ENCODE measurements around the gene PLS1. TPM values are rescaled to one million over a fixed set of nuclear protein-coding genes. Genes with fewer than 3 reads are reported as not detected.

Gene PLS1
- total RNA-seq, 1 experiment from 2014 or later: 38.8 TPM

- Histone ChIP-seq H3K9ac (ENCODE audit: low read length) (no peak overlapping the region), H3K9me2 (ENCODE audit: insufficient read depth) (no peaks in the 10 kb centered on the region), H3K79me2 (ENCODE audit: insufficient read depth, low read length) (peaks cover 4% of the 10 kb centered on the region), H3K4me2 (ENCODE audit: low read length) (no peak overlapping the region), H3K4me1 (ENCODE audit: control insufficient read depth in 1 of 2, insufficient read depth in 2 of 2, low read length in 2 of 2) (no peaks in the 10 kb centered on the region), H3K27me3 (ENCODE audit: insufficient read depth, low read length) (no peaks in the 10 kb centered on the region), H3K36me3 (ENCODE audit: control insufficient read depth in 1 of 2, insufficient read depth in 2 of 2, low read length in 2 of 2) (no peaks in the 10 kb centered on the region), H3K4me3 (replicated peaks in 1 of 2; ENCODE audit: low read depth in 1 of 2, low read length in 2 of 2) (no peak overlapping the region), H4K20me1 (ENCODE audit: insufficient read depth) (no peaks in the 10 kb centered on the region), H2AFZ (ENCODE audit: low read depth, low read length, poor library complexity, severe bottlenecking) (no peak overlapping the region), H3K27ac (ENCODE audit: low read depth, low read length) (no peak overlapping the region), H3K9me3 (ENCODE audit: control insufficient read depth in 1 of 2, insufficient read depth in 1 of 2, low read depth in 1 of 2, low read length in 2 of 2) (no peaks in the 10 kb centered on the region)
- ChIA-PET CTCF (no interaction called here), POLR2A (no interaction called here), RAD21 (ENCODE audit: low non-redundant PET in 1 of 2, low total read pairs in 2 of 2, uncharacterized antibody in 2 of 2, unreplicated experiment in 2 of 2) (no interaction called here)
- ATAC-seq (no peak), DNase-seq (ENCODE audit: low read depth, low spot score) (no peak)
- TF ChIP-seq EGR1 (IDR thresholded peaks at IDR 0.05; ENCODE audit: low read depth) (no peak), ZNF274 (IDR thresholded peaks at IDR 0.05; ENCODE audit: low read depth, low read length) (no peak), CEBPB (IDR thresholded peaks at IDR 0.05; ENCODE audit: low read depth) (no peak), CBX3 (IDR thresholded peaks at IDR 0.05; ENCODE audit: low read depth) (no peak)
- BruUV-seq (replicated peaks): no TSS peak
- intact Hi-C loops (cut with micrococcal nuclease): no loop called here
Observed at GRCh38 chr3:142638291-142638690, 42.1 kb downstream of the PLS1 start.

- CTCF ChIA-PET: no interaction called here
- no peak for ATAC-seq
Observed at GRCh38 chr3:142641504-142641903, 45.3 kb downstream of the PLS1 start.

More at GRCh38 chr3:142641504-142641903, 45.3 kb downstream of the PLS1 start:
- no peaks in the 10 kb centered on the region for H3K9me3 ChIP-seq (ENCODE audit: control insufficient read depth in 1 of 2, insufficient read depth in 1 of 2, low read depth in 1 of 2, low read length in 2 of 2)
- TF ChIP-seq SP1 (IDR thresholded peaks at IDR 0.05; ENCODE audit: low read depth): no peak
- TF ChIP-seq CTCF (IDR thresholded peaks at IDR 0.05 in 2 of 3, conservative IDR thresholded peaks at IDR 0.05 in 1 of 3; ENCODE audit: borderline replicate concordance in 1 of 3, insufficient read depth in 1 of 3, low read depth in 2 of 3, low read length in 2 of 3): no peak
- TF ChIP-seq POLR2A (IDR thresholded peaks at IDR 0.05; ENCODE audit: borderline replicate concordance, extremely low read depth, insufficient read depth, insufficient read length): no peak
- RAD21 ChIA-PET (ENCODE audit: low non-redundant PET in 1 of 2, low total read pairs in 2 of 2, uncharacterized antibody in 2 of 2, unreplicated experiment in 2 of 2): no interaction called here
- BruUV-seq (replicated peaks): no TSS peak
- no peak for DNase-seq (ENCODE audit: low read depth, low spot score)
- POLR2A ChIA-PET: no interaction called here
- H3K9me2 ChIP-seq (ENCODE audit: insufficient read depth): no peaks in the 10 kb centered on the region
- no peak overlapping the region for H3K27ac ChIP-seq (ENCODE audit: low read depth, low read length)
- no peak overlapping the region for H2AFZ ChIP-seq (ENCODE audit: low read depth, low read length, poor library complexity, severe bottlenecking)
- intact Hi-C loops (cut with micrococcal nuclease): no loop called here
- H3K36me3 ChIP-seq (ENCODE audit: control insufficient read depth in 1 of 2, insufficient read depth in 2 of 2, low read length in 2 of 2): no peaks in the 10 kb centered on the region
- H3K4me3 ChIP-seq (replicated peaks in 1 of 2; ENCODE audit: low read depth in 1 of 2, low read length in 2 of 2): no peak overlapping the region
- H3K4me1 ChIP-seq (ENCODE audit: control insufficient read depth in 1 of 2, insufficient read depth in 2 of 2, low read length in 2 of 2): peaks cover 11 to 19% of the 10 kb centered on the region in 2 experiments
- peaks cover 4% of the 10 kb centered on the region for H3K79me2 ChIP-seq (ENCODE audit: insufficient read depth, low read length)
- H4K20me1 ChIP-seq (ENCODE audit: insufficient read depth): no peaks in the 10 kb centered on the region; the same call in 1 of the 2 replicates
- no peaks in the 10 kb centered on the region for H3K27me3 ChIP-seq (ENCODE audit: insufficient read depth, low read length)
- H3K4me2 ChIP-seq (ENCODE audit: low read length): no peak overlapping the region
- no peak overlapping the region for H3K9ac ChIP-seq (ENCODE audit: low read length)

Measured in HCT116 (cell line).